GM12878 (cell line): ENCODE results near the gene LTA. TPM values are rescaled to one million over a fixed set of nuclear protein-coding genes. Genes with fewer than 3 reads are reported as not detected.

ENCODE experiments used
- ESRRA ChIP-seq: IDR thresholded peaks from 2 replicates; pipeline ENCODE4 v1.6.1; 2012; ENCODE audit warnings: mild to moderate bottlenecking, low read length, improper control_type of control experiment
- HDGF ChIP-seq: fragments of 450-650 bp; IDR thresholded peaks from 2 replicates; pipeline ENCODE4 v1.6.1; 2016; ENCODE audit warnings: antibody characterized with exemption
- JUNB ChIP-seq: IDR thresholded peaks from 2 replicates; pipeline ENCODE4 v1.6.1; 2016; ENCODE audit warnings: antibody characterized with exemption, mild to moderate bottlenecking
- MTA2 ChIP-seq: fragments of 450-650 bp; IDR thresholded peaks from 2 replicates; pipeline ENCODE4 v1.6.1; 2016; ENCODE audit warnings: low read depth, mild to moderate bottlenecking, moderate library complexity
- NR2F1 ChIP-seq: fragments of 450-650 bp; conservative IDR thresholded peaks from 2 replicates; pipeline ENCODE4 v1.6.1; 2017; ENCODE audit warnings: mild to moderate bottlenecking
- POLR2AphosphoS5 ChIP-seq: IDR thresholded peaks from 2 replicates; pipeline ENCODE4 v1.6.1; 2011; ENCODE audit warnings: mild to moderate bottlenecking, low read length, inconsistent platforms
- RCOR1 ChIP-seq: conservative IDR thresholded peaks from 2 replicates; pipeline ENCODE4 v1.6.1; 2012; ENCODE audit warnings: low read depth, low read length, improper control_type of control experiment
- SMARCA5 ChIP-seq: fragments of 450-650 bp; IDR thresholded peaks from 2 replicates; pipeline ENCODE4 v1.6.1; 2017; ENCODE audit warnings: mild to moderate bottlenecking
- TCF12 ChIP-seq: IDR thresholded peaks from 2 replicates; pipeline ENCODE4 v1.6.1; 2011; ENCODE audit warnings: low read depth, mild to moderate bottlenecking, low read length
- ZNF622 ChIP-seq: fragments of 450-650 bp; IDR thresholded peaks from 2 replicates; pipeline ENCODE4 v1.6.1; 2017; ENCODE audit warnings: mild to moderate bottlenecking, inconsistent platforms
- polyA plus RNA-seq, 11 experiments: library from polyadenylated mRNA; depleted of rRNA in 4 of 11; unstranded in 6 of 11; stranded (reverse) in 5 of 11; fragments of >200 nt; fragmentation: Nextera tagmentation in 4 of 11; fragmentation: Illumina TruSeq in 1 of 11; extraction: Ambion mirVana in 4 of 11; extraction: Trizol in 1 of 11; gene quantifications; 1 replicate in 1 of 11; 2 replicates in 10 of 11; pipeline versions ENCODE4 v1.2.1 to v1.2.3, GENCODE V29; 2011 to 2016; ENCODE audit warnings: inconsistent platforms in 2 of 11, missing spikeins in 2 of 11, low read depth in 1 of 11
- total RNA-seq, 4 experiments: library from RNA; depleted of rRNA in 3 of 4; stranded (reverse); fragments of >200 nt in 3 of 4; fragmentation: Illumina TruSeq in 1 of 4; extraction: Trizol in 1 of 4; gene quantifications; 2 replicates each; pipeline versions ENCODE4 v1.2.1 to v1.2.3, GENCODE V29; 2013 to 2021
- TF ChIP-seq, protein P1 (sequence below): fragments of 450-650 bp; IDR thresholded peaks from 2 replicates; pipeline ENCODE4 v1.6.1; 2017; ENCODE audit warnings: mild to moderate bottlenecking, moderate library complexity
- TF ChIP-seq, protein P2 (sequence below): fragments of 150-350 bp; IDR thresholded peaks from 2 replicates; pipeline ENCODE4 v1.6.1; 2016; ENCODE audit warnings: low read depth, low read length
- TF ChIP-seq, protein P3 (sequence below): fragments of 150-350 bp; IDR thresholded peaks from 2 replicates; pipeline ENCODE4 v1.6.1; 2014; ENCODE audit warnings: mild to moderate bottlenecking, low read depth, low read length
- TF ChIP-seq, protein P4 (sequence below): fragments of 450-650 bp; conservative IDR thresholded peaks from 2 replicates; pipeline ENCODE4 v1.6.1; 2017; ENCODE audit warnings: mild to moderate bottlenecking, moderate library complexity
- TF ChIP-seq, protein P5 (sequence below): fragments of 450-650 bp; formaldehyde crosslinking; IDR thresholded peaks from 2 replicates; pipeline ENCODE4 v1.5.0; 2022; ENCODE audit warnings: mild to moderate bottlenecking, missing genetic modification characterization

The LTA gene
- total and polyA plus RNA-seq, 10 of the 15 experiments (the other 5 are each of a cell fraction or from before 2014, with no cell fraction given): 27.5 to 100 (median 75.1) TPM

DNA sequence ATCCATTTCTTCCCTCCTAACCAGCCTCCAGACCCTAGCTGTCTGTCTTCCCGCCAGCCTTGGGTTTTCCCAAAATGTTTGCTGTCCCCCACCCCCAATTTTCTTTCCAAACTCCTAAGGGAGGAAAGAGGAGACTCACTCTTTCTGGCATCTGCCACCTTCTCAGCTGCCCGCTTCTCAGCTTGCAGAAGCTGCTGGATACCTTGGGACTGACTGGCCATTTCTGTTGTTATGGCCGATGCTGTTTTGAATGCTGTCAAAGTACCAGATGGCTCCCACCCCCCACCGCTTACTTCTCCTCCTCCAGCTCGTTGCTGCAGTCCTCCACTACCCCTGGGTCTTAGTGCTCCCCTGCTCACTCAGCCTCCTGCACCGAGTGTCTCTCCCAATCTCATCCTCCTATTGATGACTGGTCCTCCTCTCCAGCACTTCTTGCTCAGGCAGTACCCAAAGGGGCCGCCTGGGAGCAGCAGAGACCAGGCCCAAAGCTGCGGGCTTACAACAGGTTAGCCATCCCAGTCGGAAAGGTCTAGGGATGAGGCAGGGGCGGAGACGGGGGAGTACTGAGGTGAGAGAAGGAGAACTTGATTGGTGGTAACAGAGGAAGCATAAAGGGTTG is 25.6 kb upstream of the LTA start, which contains the start of gene ATP6V1G2 (continued):
- TF ChIP-seq, protein P1, sequence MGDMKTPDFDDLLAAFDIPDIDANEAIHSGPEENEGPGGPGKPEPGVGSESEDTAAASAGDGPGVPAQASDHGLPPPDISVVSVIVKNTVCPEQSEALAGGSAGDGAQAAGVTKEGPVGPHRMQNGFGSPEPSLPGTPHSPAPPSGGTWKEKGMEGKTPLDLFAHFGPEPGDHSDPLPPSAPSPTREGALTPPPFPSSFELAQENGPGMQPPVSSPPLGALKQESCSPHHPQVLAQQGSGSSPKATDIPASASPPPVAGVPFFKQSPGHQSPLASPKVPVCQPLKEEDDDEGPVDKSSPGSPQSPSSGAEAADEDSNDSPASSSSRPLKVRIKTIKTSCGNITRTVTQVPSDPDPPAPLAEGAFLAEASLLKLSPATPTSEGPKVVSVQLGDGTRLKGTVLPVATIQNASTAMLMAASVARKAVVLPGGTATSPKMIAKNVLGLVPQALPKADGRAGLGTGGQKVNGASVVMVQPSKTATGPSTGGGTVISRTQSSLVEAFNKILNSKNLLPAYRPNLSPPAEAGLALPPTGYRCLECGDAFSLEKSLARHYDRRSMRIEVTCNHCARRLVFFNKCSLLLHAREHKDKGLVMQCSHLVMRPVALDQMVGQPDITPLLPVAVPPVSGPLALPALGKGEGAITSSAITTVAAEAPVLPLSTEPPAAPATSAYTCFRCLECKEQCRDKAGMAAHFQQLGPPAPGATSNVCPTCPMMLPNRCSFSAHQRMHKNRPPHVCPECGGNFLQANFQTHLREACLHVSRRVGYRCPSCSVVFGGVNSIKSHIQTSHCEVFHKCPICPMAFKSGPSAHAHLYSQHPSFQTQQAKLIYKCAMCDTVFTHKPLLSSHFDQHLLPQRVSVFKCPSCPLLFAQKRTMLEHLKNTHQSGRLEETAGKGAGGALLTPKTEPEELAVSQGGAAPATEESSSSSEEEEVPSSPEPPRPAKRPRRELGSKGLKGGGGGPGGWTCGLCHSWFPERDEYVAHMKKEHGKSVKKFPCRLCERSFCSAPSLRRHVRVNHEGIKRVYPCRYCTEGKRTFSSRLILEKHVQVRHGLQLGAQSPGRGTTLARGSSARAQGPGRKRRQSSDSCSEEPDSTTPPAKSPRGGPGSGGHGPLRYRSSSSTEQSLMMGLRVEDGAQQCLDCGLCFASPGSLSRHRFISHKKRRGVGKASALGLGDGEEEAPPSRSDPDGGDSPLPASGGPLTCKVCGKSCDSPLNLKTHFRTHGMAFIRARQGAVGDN: no peak
- TF ChIP-seq JUNB (no peak), SMARCA5 (peak; percentile 90; the same call in 1 of the 2 replicates), ZNF622 (no peak), NR2F1 (peak; percentile 41; the same call in 1 of the 2 replicates), MTA2 (no peak), POLR2AphosphoS5 (no peak), HDGF (no peak), ESRRA (no peak), RCOR1 (peak; percentile 63; the same call in 1 of the 2 replicates), TCF12 (no peak)
- TF ChIP-seq, protein P2, sequence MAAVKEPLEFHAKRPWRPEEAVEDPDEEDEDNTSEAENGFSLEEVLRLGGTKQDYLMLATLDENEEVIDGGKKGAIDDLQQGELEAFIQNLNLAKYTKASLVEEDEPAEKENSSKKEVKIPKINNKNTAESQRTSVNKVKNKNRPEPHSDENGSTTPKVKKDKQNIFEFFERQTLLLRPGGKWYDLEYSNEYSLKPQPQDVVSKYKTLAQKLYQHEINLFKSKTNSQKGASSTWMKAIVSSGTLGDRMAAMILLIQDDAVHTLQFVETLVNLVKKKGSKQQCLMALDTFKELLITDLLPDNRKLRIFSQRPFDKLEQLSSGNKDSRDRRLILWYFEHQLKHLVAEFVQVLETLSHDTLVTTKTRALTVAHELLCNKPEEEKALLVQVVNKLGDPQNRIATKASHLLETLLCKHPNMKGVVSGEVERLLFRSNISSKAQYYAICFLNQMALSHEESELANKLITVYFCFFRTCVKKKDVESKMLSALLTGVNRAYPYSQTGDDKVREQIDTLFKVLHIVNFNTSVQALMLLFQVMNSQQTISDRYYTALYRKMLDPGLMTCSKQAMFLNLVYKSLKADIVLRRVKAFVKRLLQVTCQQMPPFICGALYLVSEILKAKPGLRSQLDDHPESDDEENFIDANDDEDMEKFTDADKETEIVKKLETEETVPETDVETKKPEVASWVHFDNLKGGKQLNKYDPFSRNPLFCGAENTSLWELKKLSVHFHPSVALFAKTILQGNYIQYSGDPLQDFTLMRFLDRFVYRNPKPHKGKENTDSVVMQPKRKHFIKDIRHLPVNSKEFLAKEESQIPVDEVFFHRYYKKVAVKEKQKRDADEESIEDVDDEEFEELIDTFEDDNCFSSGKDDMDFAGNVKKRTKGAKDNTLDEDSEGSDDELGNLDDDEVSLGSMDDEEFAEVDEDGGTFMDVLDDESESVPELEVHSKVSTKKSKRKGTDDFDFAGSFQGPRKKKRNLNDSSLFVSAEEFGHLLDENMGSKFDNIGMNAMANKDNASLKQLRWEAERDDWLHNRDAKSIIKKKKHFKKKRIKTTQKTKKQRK: no peak
- TF ChIP-seq, protein P3, sequence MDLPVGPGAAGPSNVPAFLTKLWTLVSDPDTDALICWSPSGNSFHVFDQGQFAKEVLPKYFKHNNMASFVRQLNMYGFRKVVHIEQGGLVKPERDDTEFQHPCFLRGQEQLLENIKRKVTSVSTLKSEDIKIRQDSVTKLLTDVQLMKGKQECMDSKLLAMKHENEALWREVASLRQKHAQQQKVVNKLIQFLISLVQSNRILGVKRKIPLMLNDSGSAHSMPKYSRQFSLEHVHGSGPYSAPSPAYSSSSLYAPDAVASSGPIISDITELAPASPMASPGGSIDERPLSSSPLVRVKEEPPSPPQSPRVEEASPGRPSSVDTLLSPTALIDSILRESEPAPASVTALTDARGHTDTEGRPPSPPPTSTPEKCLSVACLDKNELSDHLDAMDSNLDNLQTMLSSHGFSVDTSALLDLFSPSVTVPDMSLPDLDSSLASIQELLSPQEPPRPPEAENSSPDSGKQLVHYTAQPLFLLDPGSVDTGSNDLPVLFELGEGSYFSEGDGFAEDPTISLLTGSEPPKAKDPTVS: no peak
- TF ChIP-seq, protein P4, sequence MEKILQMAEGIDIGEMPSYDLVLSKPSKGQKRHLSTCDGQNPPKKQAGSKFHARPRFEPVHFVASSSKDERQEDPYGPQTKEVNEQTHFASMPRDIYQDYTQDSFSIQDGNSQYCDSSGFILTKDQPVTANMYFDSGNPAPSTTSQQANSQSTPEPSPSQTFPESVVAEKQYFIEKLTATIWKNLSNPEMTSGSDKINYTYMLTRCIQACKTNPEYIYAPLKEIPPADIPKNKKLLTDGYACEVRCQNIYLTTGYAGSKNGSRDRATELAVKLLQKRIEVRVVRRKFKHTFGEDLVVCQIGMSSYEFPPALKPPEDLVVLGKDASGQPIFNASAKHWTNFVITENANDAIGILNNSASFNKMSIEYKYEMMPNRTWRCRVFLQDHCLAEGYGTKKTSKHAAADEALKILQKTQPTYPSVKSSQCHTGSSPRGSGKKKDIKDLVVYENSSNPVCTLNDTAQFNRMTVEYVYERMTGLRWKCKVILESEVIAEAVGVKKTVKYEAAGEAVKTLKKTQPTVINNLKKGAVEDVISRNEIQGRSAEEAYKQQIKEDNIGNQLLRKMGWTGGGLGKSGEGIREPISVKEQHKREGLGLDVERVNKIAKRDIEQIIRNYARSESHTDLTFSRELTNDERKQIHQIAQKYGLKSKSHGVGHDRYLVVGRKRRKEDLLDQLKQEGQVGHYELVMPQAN: no peak
- TF ChIP-seq, protein P5, sequence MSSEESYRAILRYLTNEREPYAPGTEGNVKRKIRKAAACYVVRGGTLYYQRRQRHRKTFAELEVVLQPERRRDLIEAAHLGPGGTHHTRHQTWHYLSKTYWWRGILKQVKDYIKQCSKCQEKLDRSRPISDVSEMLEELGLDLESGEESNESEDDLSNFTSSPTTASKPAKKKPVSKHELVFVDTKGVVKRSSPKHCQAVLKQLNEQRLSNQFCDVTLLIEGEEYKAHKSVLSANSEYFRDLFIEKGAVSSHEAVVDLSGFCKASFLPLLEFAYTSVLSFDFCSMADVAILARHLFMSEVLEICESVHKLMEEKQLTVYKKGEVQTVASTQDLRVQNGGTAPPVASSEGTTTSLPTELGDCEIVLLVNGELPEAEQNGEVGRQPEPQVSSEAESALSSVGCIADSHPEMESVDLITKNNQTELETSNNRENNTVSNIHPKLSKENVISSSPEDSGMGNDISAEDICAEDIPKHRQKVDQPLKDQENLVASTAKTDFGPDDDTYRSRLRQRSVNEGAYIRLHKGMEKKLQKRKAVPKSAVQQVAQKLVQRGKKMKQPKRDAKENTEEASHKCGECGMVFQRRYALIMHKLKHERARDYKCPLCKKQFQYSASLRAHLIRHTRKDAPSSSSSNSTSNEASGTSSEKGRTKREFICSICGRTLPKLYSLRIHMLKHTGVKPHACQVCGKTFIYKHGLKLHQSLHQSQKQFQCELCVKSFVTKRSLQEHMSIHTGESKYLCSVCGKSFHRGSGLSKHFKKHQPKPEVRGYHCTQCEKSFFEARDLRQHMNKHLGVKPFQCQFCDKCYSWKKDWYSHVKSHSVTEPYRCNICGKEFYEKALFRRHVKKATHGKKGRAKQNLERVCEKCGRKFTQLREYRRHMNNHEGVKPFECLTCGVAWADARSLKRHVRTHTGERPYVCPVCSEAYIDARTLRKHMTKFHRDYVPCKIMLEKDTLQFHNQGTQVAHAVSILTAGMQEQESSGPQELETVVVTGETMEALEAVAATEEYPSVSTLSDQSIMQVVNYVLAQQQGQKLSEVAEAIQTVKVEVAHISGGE: 0 out of 2 replicates have a peak, but pooled peaks have one; percentile 36
